Karpas-422 (cell line): ENCODE measurements around the gene OPCML. TPM values are rescaled to one million over a fixed set of nuclear protein-coding genes. Genes with fewer than 3 reads are reported as not detected.

Source experiments
- DNase-seq: peaks from one replicate; pipeline ENCODE4 v3.0.0-alpha.2; 2015
- H2AFZ ChIP-seq: fragments of 200-600 bp; sonication (generic); 2 replicates; pipeline ENCODE4 v1.6.1; 2014; ENCODE audit warnings: antibody characterized with exemption, low read length, mixed read lengths
- H3K27ac ChIP-seq: fragments of 200-600 bp; sonication (generic); 2 replicates; pipeline ENCODE4 v1.5.1; 2014; ENCODE audit warnings: mild to moderate bottlenecking, low read length, moderate library complexity
- H3K27me3 ChIP-seq: fragments of 200-600 bp; sonication (generic); 2 replicates; pipeline ENCODE4 v1.6.1; 2014; ENCODE audit warnings: low read length, mixed read lengths
- H3K36me3 ChIP-seq: fragments of 200-600 bp; sonication (generic); 2 replicates; pipeline ENCODE4 v1.6.1; 2014; ENCODE audit warnings: low read length, mixed read lengths; ENCODE audit not compliant: insufficient read depth
- H3K4me1 ChIP-seq: fragments of 200-600 bp; sonication (generic); 2 replicates; pipeline ENCODE4 v1.6.1; 2014; ENCODE audit warnings: mild to moderate bottlenecking, low read length, mixed read lengths
- H3K4me2 ChIP-seq: fragments of 200-600 bp; sonication (generic); 2 replicates; pipeline ENCODE4 v1.6.1; 2014; ENCODE audit warnings: low read length, low read depth, mild to moderate bottlenecking; ENCODE audit not compliant: poor library complexity, severe bottlenecking
- H3K4me3 ChIP-seq: fragments of 200-600 bp; sonication (generic); 2 replicates; pipeline ENCODE4 v1.5.1; 2014; ENCODE audit warnings: mild to moderate bottlenecking, antibody characterized with exemption, low read length, mixed read lengths
- H3K79me2 ChIP-seq: fragments of 200-600 bp; sonication (generic); 2 replicates; pipeline ENCODE4 v1.6.1; 2014; ENCODE audit warnings: mild to moderate bottlenecking, low read length, mixed read lengths
- H3K9ac ChIP-seq: fragments of 200-600 bp; sonication (generic); 2 replicates; pipeline ENCODE4 v1.6.0; 2014; ENCODE audit warnings: low read length
- H3K9me2 ChIP-seq: fragments of 200-600 bp; sonication (generic), shearing (Covaris generic); replicated peaks from 2 replicates; pipeline ENCODE4 v1.6.0; 2014; ENCODE audit warnings: mild to moderate bottlenecking, low read length, moderate library complexity; ENCODE audit not compliant: insufficient read depth
- H3K9me3 ChIP-seq: fragments of 300-700, 200-600 bp; sonication (generic); 2 replicates; pipeline ENCODE4 v1.6.1; 2014; ENCODE audit warnings: low read length, mixed read lengths
- H4K20me1 ChIP-seq: fragments of 200-600 bp; sonication (generic); 2 replicates; pipeline ENCODE4 v1.6.1; 2014; ENCODE audit warnings: mild to moderate bottlenecking, antibody characterized with exemption, low read length, low read depth; ENCODE audit not compliant: insufficient read depth
- total RNA-seq: library from RNA; depleted of rRNA; stranded (reverse); fragments of >200 nt; shearing (Covaris generic); gene quantifications from 2 replicates; pipeline ENCODE4 v1.2.3, GENCODE V29; 2014; ENCODE audit warnings: low replicate concordance

OPCML gene
- total RNA-seq, 1 experiment from 2014 or later: not detected

DNA sequence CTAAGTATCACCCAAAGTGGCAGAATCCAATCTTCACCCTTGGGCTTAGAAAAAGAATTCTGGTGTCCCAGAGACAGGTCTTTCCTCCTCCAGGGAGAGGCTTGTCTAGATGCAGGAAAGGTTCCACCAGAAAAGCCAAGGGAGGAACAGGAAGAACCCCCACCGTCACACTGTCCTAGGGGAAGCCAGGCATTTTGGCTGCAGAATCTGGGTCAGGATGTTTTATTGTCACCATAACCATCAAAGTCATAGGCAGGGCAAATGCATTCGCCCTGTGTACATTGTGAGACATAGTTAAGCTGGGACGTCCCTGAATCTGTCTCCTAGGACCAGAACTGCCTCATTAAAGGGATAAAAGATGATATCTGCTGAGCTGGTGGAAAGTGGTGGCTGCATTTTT is 590.5 kb downstream of the OPCML start:
- H3K9me3 ChIP-seq: no peaks in the 10 kb centered on the region
- no peak overlapping the region for H2AFZ ChIP-seq
- H3K4me3 ChIP-seq: no peak overlapping the region
- no peak overlapping the region for H3K4me2 ChIP-seq
- no peak overlapping the region for H3K27ac ChIP-seq
- DNase-seq: no peak
- H3K79me2 ChIP-seq: no peaks in the 10 kb centered on the region
- no peaks in the 10 kb centered on the region for H3K27me3 ChIP-seq
- no peaks in the 10 kb centered on the region for H4K20me1 ChIP-seq
- H3K4me1 ChIP-seq: no peaks in the 10 kb centered on the region
- no peaks in the 10 kb centered on the region for H3K9me2 ChIP-seq
- H3K9ac ChIP-seq: no peak overlapping the region
- no peaks in the 10 kb centered on the region for H3K36me3 ChIP-seq

DNA sequence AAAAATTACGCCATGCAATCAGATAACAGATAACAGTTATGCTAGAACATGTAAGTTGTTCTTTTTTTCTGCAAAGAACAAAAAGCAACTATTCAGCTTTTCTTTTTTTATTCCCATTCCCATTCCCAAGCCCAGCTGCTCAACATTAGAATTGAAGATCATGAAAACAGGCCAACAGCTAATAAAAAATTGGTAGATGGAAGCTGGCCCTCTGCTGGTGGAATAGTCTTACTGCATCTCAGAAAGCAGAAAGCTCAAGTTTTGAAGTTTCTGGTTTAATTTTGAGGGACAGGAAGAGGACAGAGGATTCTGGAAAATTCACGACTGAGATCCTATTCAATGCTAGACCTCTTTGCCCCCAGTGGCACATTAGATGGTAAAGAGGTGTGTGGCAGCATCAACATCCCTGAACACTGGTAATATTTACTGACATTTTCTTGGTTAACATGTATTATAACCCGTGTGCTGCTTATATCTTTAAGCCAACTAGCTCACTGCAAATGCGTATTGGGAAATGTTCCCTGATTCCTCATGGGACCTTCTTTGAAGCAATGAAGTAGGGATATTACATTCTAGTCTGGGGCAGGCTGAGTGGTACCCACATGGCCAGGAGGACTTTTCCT is 591.2 kb downstream of the OPCML start:
- H3K79me2 ChIP-seq: no peaks in the 10 kb centered on the region
- no peaks in the 10 kb centered on the region for H4K20me1 ChIP-seq
- H2AFZ ChIP-seq: no peak overlapping the region
- H3K36me3 ChIP-seq: no peaks in the 10 kb centered on the region
- H3K9me2 ChIP-seq: no peaks in the 10 kb centered on the region
- no peaks in the 10 kb centered on the region for H3K27me3 ChIP-seq
- no peak overlapping the region for H3K9ac ChIP-seq
- no peak overlapping the region for H3K4me2 ChIP-seq
- H3K4me1 ChIP-seq: no peaks in the 10 kb centered on the region
- H3K9me3 ChIP-seq: no peaks in the 10 kb centered on the region
- DNase-seq: peak; percentile 41
- H3K27ac ChIP-seq: no peak overlapping the region
- H3K4me3 ChIP-seq: no peak overlapping the region

DNA sequence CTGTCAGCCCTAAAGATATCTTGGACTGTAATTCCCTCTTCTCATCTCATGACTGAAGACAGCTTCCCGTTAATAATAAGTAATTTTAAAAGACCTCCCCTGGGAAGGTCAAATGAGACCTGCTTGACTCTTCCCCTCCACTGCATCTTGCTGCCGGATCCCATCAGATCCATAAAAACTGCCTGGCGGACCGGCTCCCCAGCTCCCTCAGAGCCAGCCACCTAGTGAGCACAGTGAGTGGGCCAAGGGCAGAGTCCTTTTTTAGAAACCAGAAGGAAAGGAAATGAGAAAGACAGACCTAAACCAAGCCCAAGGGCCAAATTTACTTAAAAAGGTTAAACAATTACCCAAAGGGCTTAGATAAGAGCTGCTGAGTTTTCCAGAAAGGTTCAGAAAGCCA is 595.3 kb downstream of the OPCML start:
- Histone ChIP-seq H3K4me2 (no peak overlapping the region), H3K79me2 (no peaks in the 10 kb centered on the region), H4K20me1 (no peaks in the 10 kb centered on the region), H3K9me2 (no peaks in the 10 kb centered on the region), H3K9me3 (no peaks in the 10 kb centered on the region), H3K4me1 (no peaks in the 10 kb centered on the region), H3K9ac (no peak overlapping the region), H3K4me3 (no peak overlapping the region), H2AFZ (no peak overlapping the region), H3K27ac (no peak overlapping the region), H3K36me3 (no peaks in the 10 kb centered on the region), H3K27me3 (no peaks in the 10 kb centered on the region)
- DNase-seq: no peak

GRCh38 chr11:132935383-132935782 is 596.9 kb downstream of the OPCML start:
- no peak overlapping the region for H3K4me3 ChIP-seq
- H3K9me2 ChIP-seq: no peaks in the 10 kb centered on the region
- no peak overlapping the region for H2AFZ ChIP-seq
- H3K9ac ChIP-seq: no peak overlapping the region
- no peaks in the 10 kb centered on the region for H3K79me2 ChIP-seq
- no peak for DNase-seq
- H3K27me3 ChIP-seq: no peaks in the 10 kb centered on the region
- H4K20me1 ChIP-seq: no peaks in the 10 kb centered on the region
- H3K9me3 ChIP-seq: no peaks in the 10 kb centered on the region
- no peaks in the 10 kb centered on the region for H3K4me1 ChIP-seq
- no peak overlapping the region for H3K27ac ChIP-seq
- H3K4me2 ChIP-seq: no peak overlapping the region
- H3K36me3 ChIP-seq: no peaks in the 10 kb centered on the region

- H3K9ac ChIP-seq: no peak overlapping the region
- H3K4me2 ChIP-seq: no peak overlapping the region
- no peaks in the 10 kb centered on the region for H3K36me3 ChIP-seq
- H3K79me2 ChIP-seq: no peaks in the 10 kb centered on the region
- no peaks in the 10 kb centered on the region for H3K27me3 ChIP-seq
- H3K9me2 ChIP-seq: no peaks in the 10 kb centered on the region
- H3K4me1 ChIP-seq: no peaks in the 10 kb centered on the region
- H3K4me3 ChIP-seq: no peak overlapping the region
- DNase-seq: no peak
- H3K27ac ChIP-seq: no peak overlapping the region
- H3K9me3 ChIP-seq: no peaks in the 10 kb centered on the region
- no peak overlapping the region for H2AFZ ChIP-seq
- H4K20me1 ChIP-seq: no peaks in the 10 kb centered on the region
These were observed 598.6 kb downstream of the OPCML start for GRCh38 chr11:132933703-132934102.

- no peaks in the 10 kb centered on the region for H3K36me3 ChIP-seq
- H3K27me3 ChIP-seq: no peaks in the 10 kb centered on the region
These were observed 606.4 kb downstream of the OPCML start for GRCh38 chr11:132925825-132926469.

GRCh38 chr11:132921597-132921996 is 610.7 kb downstream of the OPCML start:
- Histone ChIP-seq H3K4me2 (no peak overlapping the region), H3K27ac (no peak overlapping the region), H2AFZ (no peak overlapping the region), H3K9me3 (no peaks in the 10 kb centered on the region), H3K9me2 (no peaks in the 10 kb centered on the region), H3K4me3 (no peak overlapping the region), H3K9ac (no peak overlapping the region), H3K27me3 (no peaks in the 10 kb centered on the region), H4K20me1 (no peaks in the 10 kb centered on the region), H3K4me1 (no peaks in the 10 kb centered on the region), H3K79me2 (no peaks in the 10 kb centered on the region), H3K36me3 (no peaks in the 10 kb centered on the region)
- DNase-seq: no peak

More at GRCh38 chr11:132925825-132926469, 606.4 kb downstream of the OPCML start:
- no peaks in the 10 kb centered on the region for H3K9me2 ChIP-seq
- no peak overlapping the region for H3K4me3 ChIP-seq
- no peaks in the 10 kb centered on the region for H3K4me1 ChIP-seq
- H2AFZ ChIP-seq: no peak overlapping the region
- H3K9ac ChIP-seq: no peak overlapping the region
- DNase-seq: no peak
- no peak overlapping the region for H3K4me2 ChIP-seq
- no peaks in the 10 kb centered on the region for H3K79me2 ChIP-seq
- H3K27ac ChIP-seq: no peak overlapping the region
- H3K9me3 ChIP-seq: no peaks in the 10 kb centered on the region
- H4K20me1 ChIP-seq: no peaks in the 10 kb centered on the region

DNA sequence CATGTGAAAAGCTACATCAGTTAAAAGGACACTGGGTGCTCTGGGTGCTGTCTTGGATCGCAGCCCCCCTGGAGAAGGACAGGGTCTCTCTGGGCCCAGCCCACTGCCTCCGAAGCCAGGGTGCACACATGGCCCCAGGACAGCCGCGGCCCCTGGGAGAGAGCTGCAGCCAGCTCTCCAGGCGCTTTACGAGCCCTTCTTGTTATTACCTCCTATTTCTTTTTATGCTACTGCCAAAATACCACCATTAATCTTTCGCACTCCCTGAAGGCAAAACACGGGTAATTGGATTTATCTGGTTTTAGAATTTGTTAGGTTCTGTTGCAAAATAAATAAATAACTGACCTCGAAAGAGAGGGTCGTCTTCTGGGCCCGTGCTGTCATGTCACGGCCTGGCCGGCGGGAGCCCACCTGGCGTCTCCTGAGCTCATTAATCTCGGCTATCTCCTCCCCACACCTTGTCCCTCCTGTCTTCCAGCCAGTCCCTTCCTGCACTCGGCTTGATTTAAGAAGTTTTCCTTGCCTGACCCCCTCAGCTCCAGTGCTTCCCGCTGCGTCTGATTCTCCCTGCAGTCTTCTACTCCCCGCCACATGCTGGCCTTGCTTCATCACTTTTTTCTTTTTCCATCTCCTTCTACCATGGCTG is 611.7 kb downstream of the OPCML start:
- DNase-seq: no peak
- Histone ChIP-seq H3K9me3 (no peaks in the 10 kb centered on the region), H3K27ac (no peak overlapping the region)

More for the DNA sequence above, 611.7 kb downstream of the OPCML start:
- no peak overlapping the region for H3K4me2 ChIP-seq
- H3K4me1 ChIP-seq: no peaks in the 10 kb centered on the region
- no peak overlapping the region for H3K9ac ChIP-seq
- H3K79me2 ChIP-seq: no peaks in the 10 kb centered on the region
- H4K20me1 ChIP-seq: no peaks in the 10 kb centered on the region
- H2AFZ ChIP-seq: no peak overlapping the region
- no peaks in the 10 kb centered on the region for H3K27me3 ChIP-seq
- no peaks in the 10 kb centered on the region for H3K36me3 ChIP-seq
- no peaks in the 10 kb centered on the region for H3K9me2 ChIP-seq
- H3K4me3 ChIP-seq: no peak overlapping the region
